SKM-1 (cell line): ENCODE data around the gene LIPF.
"Not testable (repeated sequence)": the region's sequence is repeated elsewhere in the genome, so short reads cannot be mapped to it uniquely, and the experiment has no call there.

Experiments used
- DNase-seq: peaks from one replicate; lab custom pipeline; 2025; ENCODE audit not compliant: unreplicated experiment; lab: John Stamatoyannopoulos, UW

The LIPF gene

GRCh38 chr10:88676283-88677060 is 12.2 kb downstream of the LIPF start:
- DNase-seq = no peak

GRCh38 chr10:88680958-88681357 is 16.7 kb downstream of the LIPF start:
- no peak for DNase-seq

- no peak for DNase-seq
These were observed 18.2 kb downstream of the LIPF start for GRCh38 chr10:88682491-88682890.

- peak; percentile 45 for DNase-seq
These were observed 23.7 kb downstream of the LIPF start for GRCh38 chr10:88687853-88688467.

GRCh38 chr10:88689366-88689765 is 25.1 kb downstream of the LIPF start:
- DNase-seq = no peak

GRCh38 chr10:88693392-88694020 is 29.3 kb downstream of the LIPF start:
- no peak for DNase-seq

- no peak for DNase-seq
These were observed 38.8 kb downstream of the LIPF start for GRCh38 chr10:88702848-88703597.

- DNase-seq = no peak
These were observed 41.7 kb downstream of the LIPF start, which contains the start of gene LIPK for GRCh38 chr10:88705958-88706357. Gene LIPK, plus strand, starts transcription at chr10:88706249. Its CDS starts 18,295 bp downstream, at chr10:88724544.

- DNase-seq = no peak
These were observed 43.4 kb downstream of the LIPF start for GRCh38 chr10:88707429-88708155.

GRCh38 chr10:88709361-88709760 is 45.1 kb downstream of the LIPF start:
- not testable (repeated sequence) for DNase-seq

GRCh38 chr10:88715517-88715916 is 51.3 kb downstream of the LIPF start:
- DNase-seq = no peak

GRCh38 chr10:88721392-88721791 is 57.1 kb downstream of the LIPF start:
- no peak for DNase-seq

GRCh38 chr10:88725798-88726197 is 61.6 kb downstream of the LIPF start:
- no peak for DNase-seq

- DNase-seq = peak; percentile 54
These were observed 64.0 kb downstream of the LIPF start for GRCh38 chr10:88728107-88728763.
